Muscle of leg (tissue), 11 donors: ENCODE measurements around the gene FADS1. TPM values are rescaled to one million over a fixed set of nuclear protein-coding genes. Genes with fewer than 3 reads are reported as not detected.

Source experiments
- DNase-seq: peaks from one replicate; pipeline ENCODE4 v3.0.0; 2013
- H3K27ac ChIP-seq: one replicate; pipeline ENCODE4 v1.5.1; 2013; ENCODE audit warnings: mild to moderate bottlenecking, low read length, control low read depth
- H3K27me3 ChIP-seq: one replicate; pipeline ENCODE4 v1.6.1; 2013; ENCODE audit warnings: low read length; ENCODE audit not compliant: control insufficient read depth, insufficient read depth
- H3K36me3 ChIP-seq: one replicate; pipeline ENCODE4 v1.6.1; 2013; ENCODE audit warnings: low read length; ENCODE audit not compliant: control insufficient read depth, insufficient read depth
- H3K4me1 ChIP-seq: one replicate; pipeline ENCODE4 v1.6.1; 2013; ENCODE audit warnings: low read length; ENCODE audit not compliant: control insufficient read depth, insufficient read depth
- H3K4me3 ChIP-seq: one replicate; pipeline ENCODE4 v1.5.1; 2013; ENCODE audit warnings: low read length, control low read depth
- H3K9me3 ChIP-seq: replicated peaks from 2 replicates; pipeline ENCODE4 v1.6.1; 2013; ENCODE audit warnings: low read depth, low read length; ENCODE audit not compliant: control insufficient read depth
- WGBS: methylation state at CpG from one replicate; pipeline ENCODE4 v1.1.5; 2013; ENCODE audit warnings: missing lambda C conversion rate; ENCODE audit not compliant: insufficient coverage; 5-methylcytosine and 5-hydroxymethylcytosine counted together
- polyA plus RNA-seq, 8 donors: library from polyadenylated mRNA; unstranded; fragments of 120-200 nt; gene quantifications; one replicate each; pipeline versions ENCODE4 v1.2.1 to v1.2.3, GENCODE V29; 2013; ENCODE audit warnings: inconsistent platforms in 1 of 8, low replicate concordance in 1 of 8; ENCODE audit not compliant: insufficient read length in 8 of 8, insufficient read depth in 1 of 8
- total RNA-seq: library from RNA; stranded (reverse); fragments of 120-200 nt; gene quantifications from one replicate; pipeline ENCODE4 v1.2.4, GENCODE V29; 2013

Gene FADS1
- total and polyA plus RNA-seq, 9 donors, result 17.5 to 33.4 (median 20.3) TPM

DNA sequence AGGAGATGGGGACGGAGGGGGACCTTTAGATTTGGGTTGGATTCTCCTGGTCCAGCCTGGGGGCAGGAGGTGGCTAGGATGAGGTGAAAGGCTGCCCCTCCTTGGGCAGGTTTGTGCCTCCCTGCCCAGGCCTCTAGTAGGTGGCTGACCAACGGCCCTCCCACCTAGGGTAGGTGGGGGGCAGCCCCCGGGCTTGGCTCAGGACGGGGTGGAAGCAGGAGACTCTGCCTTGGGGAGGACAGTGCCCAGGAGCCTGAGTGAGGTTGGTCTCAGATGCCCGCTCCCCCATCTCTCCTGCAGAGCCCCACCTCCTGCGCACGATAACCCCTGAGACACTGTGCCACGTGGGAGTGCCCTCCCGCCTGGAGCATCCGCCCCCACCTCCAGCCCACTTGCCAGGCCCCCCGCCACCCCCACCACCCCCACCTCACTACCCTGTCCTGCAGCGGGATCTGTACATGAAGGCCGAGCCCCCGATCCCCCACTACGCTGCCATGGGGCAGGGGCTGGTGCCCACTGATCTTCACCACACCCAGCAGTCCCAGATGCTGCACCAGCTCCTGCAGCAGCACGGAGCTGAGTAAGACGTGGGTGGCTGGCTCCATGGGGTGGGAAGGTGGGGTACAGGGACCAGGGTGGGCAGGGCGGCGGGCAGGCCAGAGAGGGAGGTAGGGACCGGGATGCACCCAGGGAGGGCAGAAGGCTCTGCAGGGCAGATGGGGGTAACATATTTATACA is 46.7 kb downstream of the FADS1 start:
- no peak for DNase-seq
- no peak overlapping the region for H3K4me3 ChIP-seq
- H3K27ac ChIP-seq, result no peak overlapping the region
- no peaks in the 10 kb centered on the region for H3K9me3 ChIP-seq
- peaks cover 7% of the 10 kb centered on the region for H3K4me1 ChIP-seq
- 58% methylated on average over 2 of the region's 20 CpGs for WGBS
- H3K27me3 ChIP-seq, result no peaks in the 10 kb centered on the region
- H3K36me3 ChIP-seq, result no peaks in the 10 kb centered on the region

DNA sequence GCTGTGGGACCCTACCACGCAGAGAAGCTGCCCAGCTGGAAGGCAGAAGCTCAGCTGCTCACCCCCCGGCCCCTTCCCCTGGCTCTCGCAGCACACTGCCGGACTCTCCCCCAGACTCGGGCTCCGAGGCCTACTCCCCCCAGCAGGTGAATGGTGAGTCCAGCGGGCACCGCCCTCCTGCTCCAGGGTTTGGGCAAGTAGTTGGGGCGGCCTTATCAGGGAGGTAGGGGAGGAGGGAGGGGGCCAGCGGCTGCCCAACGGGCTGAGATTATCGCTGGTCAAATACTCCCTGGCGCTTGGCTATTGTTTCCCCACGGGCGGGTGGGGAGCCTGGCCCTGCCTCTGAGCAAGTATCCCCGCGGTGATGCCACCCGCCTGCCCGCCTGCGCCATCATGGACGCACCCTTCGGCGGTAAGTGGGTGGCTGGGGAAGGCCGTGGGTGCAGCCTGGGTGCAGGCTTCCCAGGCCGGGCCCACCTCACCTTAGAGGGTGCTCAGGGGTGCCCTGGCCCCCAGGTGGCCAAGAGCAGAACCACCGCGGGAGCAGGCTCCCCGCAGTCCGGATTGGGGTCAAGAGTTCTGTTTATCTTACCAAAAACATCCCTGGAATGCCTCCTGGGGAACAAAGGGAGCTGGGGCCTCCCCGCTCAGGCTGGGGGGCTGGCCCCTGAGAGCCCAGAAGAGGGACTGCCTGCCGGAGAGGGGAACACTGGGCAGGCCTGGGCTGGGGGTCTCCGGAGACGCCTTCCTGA is 47.5 kb downstream of the FADS1 start:
- Histone ChIP-seq H3K4me1 (peaks cover 7% of the 10 kb centered on the region), H3K4me3 (no peak overlapping the region), H3K27ac (no peak overlapping the region), H3K27me3 (peaks cover under 1% of the 10 kb centered on the region), H3K9me3 (no peaks in the 10 kb centered on the region), H3K36me3 (no peaks in the 10 kb centered on the region)
- DNase-seq, result no peak
- 73% methylated on average over 30 of the region's 33 CpGs for WGBS

DNA sequence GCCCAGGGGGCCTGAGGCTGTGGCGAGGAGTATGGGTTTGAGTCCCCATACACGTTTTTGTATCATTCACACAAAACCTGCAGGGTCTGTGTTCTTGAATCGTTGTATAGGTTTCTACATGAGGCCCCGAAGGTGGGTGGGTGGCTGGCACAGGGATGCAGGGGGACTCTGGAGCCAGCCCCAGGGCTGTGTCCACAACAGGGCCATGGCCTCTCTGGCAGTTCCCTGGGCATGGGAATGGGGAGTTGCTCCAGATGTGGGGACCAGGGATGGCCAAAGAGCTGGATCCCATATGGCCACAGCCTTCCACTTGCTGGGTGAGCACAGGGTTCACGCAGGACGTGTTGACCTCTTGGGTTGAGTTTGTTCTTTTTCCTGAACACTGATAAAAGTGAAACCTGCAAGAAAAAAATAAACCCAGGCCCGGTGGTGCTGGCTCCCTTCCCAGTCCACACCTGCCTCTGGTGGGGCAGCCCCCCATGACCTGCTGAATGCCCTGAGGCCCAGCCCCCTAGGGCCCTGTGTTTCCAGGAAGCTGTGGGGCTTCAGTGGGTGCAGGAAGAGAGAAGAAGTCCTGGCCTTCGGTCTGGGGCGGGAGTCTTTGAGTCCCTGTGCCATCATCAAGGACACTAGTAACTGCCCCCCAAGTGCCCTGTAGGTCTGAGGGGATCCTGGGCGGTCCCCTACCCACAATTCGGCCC is 48.3 kb downstream of the FADS1 start:
- 62% methylated on average over 9 of the region's 11 CpGs for WGBS
- DNase-seq, result no peak
- H3K4me3 ChIP-seq, result no peak overlapping the region
- H3K27ac ChIP-seq, result no peak overlapping the region
- no peaks in the 10 kb centered on the region for H3K36me3 ChIP-seq
- H3K9me3 ChIP-seq, result no peaks in the 10 kb centered on the region
- H3K27me3 ChIP-seq, result peaks cover 6% of the 10 kb centered on the region
- H3K4me1 ChIP-seq, result peaks cover 7% of the 10 kb centered on the region

DNA sequence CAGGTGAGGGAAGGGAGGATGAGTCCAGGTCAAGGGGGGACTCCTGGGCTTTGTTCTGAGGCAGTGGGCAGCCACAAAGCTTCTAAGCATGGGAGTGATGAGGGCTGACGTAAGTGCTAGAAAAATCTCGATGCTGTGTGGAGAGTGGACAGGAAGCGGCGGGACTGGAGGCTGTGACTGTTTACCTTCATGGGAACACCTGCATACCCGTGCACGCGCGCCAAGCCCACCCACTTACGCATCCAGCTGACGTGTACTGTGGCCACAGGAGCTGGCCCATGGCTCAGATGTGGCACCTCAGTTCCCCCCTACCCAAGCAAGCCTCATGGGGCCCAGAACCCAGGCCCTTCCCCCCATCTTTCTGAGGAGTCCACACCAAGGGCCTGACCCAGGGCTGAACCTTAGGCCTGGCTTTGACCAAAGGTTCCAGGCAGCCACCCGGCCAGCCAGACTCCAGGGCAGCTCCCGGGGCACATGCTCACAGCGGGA is 50.4 kb downstream of the FADS1 start:
- Histone ChIP-seq H3K4me1 (peaks cover 6% of the 10 kb centered on the region), H3K27me3 (peaks cover 21% of the 10 kb centered on the region), H3K9me3 (no peaks in the 10 kb centered on the region), H3K4me3 (no peak overlapping the region), H3K27ac (no peak overlapping the region), H3K36me3 (no peaks in the 10 kb centered on the region)
- no peak for DNase-seq
- WGBS, result 67% methylated on average over 12 of the region's 13 CpGs

DNA sequence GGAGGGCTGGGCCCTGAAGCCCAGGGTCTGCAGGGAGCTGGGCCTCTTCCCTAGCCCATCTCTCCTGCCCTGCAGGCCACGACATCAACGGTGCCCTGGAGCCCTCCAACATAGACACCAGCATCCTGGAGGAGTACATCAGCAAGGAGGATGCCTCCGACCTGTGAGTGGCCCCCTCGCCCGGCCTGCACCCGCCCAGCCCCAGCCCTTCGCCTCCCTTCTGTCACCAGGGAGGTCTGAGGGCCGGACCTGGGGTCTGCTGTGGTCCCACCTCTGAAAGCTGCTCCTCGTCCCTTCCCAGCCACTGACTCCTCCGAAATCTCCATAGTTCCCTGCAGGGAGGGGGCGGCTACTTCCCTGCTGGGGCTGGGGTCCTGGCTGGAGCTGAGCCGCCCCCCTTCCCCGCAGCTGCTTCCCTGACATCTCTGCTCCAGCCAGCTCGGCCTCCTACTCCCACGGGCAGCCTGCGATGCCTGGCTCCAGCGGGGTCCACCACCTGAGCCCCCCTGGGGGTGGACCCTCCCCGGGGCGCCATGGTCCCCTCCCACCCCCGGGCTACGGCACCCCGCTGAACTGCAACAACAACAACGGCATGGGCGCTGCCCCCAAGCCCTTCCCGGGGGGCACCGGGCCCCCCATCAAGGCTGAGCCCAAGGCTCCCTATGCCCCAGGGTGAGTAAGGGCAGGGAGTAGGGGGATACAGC is 51.1 kb downstream of the FADS1 start:
- WGBS, result 68% methylated on average over 21 of the region's 26 CpGs
- Histone ChIP-seq H3K9me3 (no peaks in the 10 kb centered on the region), H3K4me3 (no peak overlapping the region), H3K4me1 (peaks cover 8% of the 10 kb centered on the region), H3K36me3 (no peaks in the 10 kb centered on the region), H3K27ac (no peak overlapping the region), H3K27me3 (peaks cover 23% of the 10 kb centered on the region)
- DNase-seq, result no peak

DNA sequence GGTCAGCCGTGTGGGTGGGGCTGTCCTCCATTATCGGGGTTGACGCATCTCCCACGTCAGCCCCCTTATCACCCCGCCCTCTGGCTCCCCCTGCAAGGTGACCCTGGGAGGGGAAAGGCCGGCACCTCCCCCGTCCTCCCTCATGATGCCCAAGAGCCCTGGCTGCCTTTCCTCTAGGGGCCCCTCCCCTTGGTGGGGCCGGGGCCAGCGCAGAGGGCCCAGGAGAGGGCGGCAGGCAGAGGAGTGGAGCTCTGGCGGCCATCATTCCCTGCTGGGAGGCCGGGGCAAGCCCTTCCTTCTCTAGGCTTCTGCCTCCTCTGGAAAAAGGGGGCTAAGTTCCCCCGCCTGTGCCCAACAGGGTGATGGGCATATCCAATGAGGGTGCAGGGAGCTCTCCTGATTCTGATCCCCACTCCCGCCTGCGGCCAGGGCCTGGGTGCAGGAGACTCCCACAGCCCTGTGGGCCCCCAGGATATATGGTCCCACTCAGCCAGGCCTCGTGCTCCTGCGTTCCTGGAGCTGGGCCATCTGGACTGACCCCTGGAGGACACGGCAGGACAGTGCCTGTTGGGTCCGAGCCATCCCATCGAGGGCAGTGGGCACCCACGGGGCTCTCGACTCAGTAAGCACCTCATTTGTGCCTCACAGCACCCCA is 52.1 kb downstream of the FADS1 start:
- Histone ChIP-seq H3K4me1 (peaks cover 8% of the 10 kb centered on the region), H3K27ac (no peak overlapping the region), H3K4me3 (no peak overlapping the region), H3K36me3 (no peaks in the 10 kb centered on the region), H3K9me3 (no peaks in the 10 kb centered on the region), H3K27me3 (peaks cover 23% of the 10 kb centered on the region)
- WGBS, result 49% methylated on average over 15 of the region's 22 CpGs
- no peak for DNase-seq

DNA sequence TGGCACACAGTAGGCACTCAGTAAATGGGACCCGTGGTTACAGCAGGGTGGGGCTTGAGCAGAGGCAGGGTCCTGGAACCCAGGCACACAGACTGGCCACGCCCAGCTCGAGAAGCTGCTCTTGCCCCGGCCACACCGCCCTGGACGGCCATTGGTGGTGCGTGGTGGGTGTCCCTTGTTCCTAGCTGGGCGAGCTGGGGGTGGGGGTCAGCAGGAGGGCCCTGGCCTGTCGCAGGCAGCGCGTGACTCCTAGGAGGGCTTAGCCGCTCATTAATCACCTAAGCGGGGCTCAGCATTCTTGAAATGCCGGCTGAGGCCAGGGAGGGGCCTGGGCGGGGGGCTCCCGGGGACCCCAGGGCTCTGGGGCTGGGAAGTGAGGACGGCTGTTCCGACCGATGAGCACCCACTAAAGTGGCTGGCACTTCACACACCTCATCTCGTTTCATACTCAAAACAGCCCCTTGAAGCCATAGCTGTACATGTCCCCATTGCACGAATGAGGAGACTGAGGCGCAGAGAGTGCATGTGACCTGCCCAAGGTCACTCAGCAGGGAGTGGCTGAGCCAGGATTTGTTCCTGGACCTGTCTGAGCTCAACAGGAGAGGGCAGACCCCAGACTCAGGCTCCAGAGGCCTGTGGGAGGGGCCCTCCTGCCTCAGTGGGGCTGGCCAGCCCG is 52.7 kb downstream of the FADS1 start:
- Histone ChIP-seq H3K27me3 (peaks cover 23% of the 10 kb centered on the region), H3K4me3 (no peak overlapping the region), H3K4me1 (peaks cover 8% of the 10 kb centered on the region), H3K36me3 (no peaks in the 10 kb centered on the region), H3K27ac (no peak overlapping the region), H3K9me3 (no peaks in the 10 kb centered on the region)
- WGBS, result 60% methylated on average over 22 of the region's 23 CpGs
- DNase-seq, result no peak

DNA sequence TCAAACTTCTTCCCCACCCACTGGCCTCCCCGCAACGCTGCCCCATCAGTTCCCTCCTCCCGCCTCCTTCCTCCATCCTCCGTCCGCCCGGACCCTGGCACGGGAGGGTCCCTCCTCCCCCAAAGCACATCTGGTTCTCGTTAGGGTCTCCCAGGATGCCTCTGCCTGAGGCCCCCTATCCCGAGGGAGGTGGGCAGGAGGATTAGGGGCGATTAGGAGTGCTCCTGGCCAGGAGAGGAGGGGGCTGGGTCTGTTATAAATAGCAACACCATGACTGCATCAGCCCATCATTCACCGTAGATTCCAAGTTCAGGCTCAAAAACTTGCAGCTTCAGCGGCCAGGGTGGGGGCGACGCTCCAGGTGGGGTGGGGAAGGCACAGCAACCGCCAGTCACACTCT is 54.0 kb downstream of the FADS1 start:
- no peaks in the 10 kb centered on the region for H3K9me3 ChIP-seq
- peak; percentile 50 for DNase-seq
- H3K4me1 ChIP-seq, result peaks cover 8% of the 10 kb centered on the region
- H3K27ac ChIP-seq, result no peak overlapping the region
- no peak overlapping the region for H3K4me3 ChIP-seq
- H3K36me3 ChIP-seq, result no peaks in the 10 kb centered on the region
- 20% methylated on average over 2 of the region's 15 CpGs for WGBS
- H3K27me3 ChIP-seq, result peaks cover 23% of the 10 kb centered on the region

DNA sequence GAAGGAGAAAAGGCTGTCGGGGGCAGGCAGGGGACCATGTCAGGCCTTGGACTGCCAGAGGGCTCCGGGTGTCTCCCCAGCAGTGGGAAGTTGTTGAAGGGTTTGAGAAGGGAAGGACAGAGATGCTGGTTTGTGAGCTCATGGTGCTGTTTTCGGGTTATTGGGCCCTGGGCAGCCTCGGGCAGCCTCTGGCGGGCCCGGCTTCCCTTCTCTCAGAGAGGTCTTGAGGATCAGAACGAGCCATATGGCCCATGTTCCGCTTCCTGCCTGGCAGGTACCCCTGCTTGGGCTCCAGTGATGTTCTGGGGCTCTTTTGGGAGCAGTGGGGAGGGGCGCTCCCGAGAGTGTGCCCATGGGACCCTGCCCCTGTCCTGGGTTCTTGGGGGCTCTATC is 54.6 kb downstream of the FADS1 start:
- WGBS, result 58% methylated on average over 6 of the region's 10 CpGs
- H3K27ac ChIP-seq, result no peak overlapping the region

More for the DNA sequence above, 54.6 kb downstream of the FADS1 start:
- peaks cover 8% of the 10 kb centered on the region for H3K4me1 ChIP-seq
- H3K9me3 ChIP-seq, result no peaks in the 10 kb centered on the region
- no peak for DNase-seq
- peaks cover 23% of the 10 kb centered on the region for H3K27me3 ChIP-seq
- no peaks in the 10 kb centered on the region for H3K36me3 ChIP-seq
- no peak overlapping the region for H3K4me3 ChIP-seq
